Kidney (tissue), 14 donors: ENCODE measurements around the gene ADGRL3. TPM values are rescaled to one million over a fixed set of nuclear protein-coding genes. Genes with fewer than 3 reads are reported as not detected.
A peak's percentile ranks its signal among the peaks of the same experiment; 100 is the strongest.

Source experiments
- DNase-seq, 5 donors: peaks; one replicate each; pipeline ENCODE4 v3.0.0-alpha.2; 2013 to 2020
- FAIRE-seq: peaks from 2 replicates; lab custom pipeline; 2012; peaks lifted over from hg19 to GRCh38; lab: Jason Lieb, UNC
- H3K27ac ChIP-seq, 2 donors: one replicate each; pipeline ENCODE4 v1.7.0; 2013; ENCODE audit warnings: low read depth in 2 of 2, low read length in 2 of 2, inconsistent platforms in 1 of 2
- H3K27me3 ChIP-seq: one replicate; pipeline ENCODE4 v1.7.1; 2013; ENCODE audit warnings: low read length, inconsistent platforms; ENCODE audit not compliant: control insufficient read depth, insufficient read depth
- H3K36me3 ChIP-seq, 3 donors: one replicate each; pipeline versions ENCODE4 v1.7.0 to v1.7.1; 2013; ENCODE audit warnings: low read length in 3 of 3, control low read depth in 1 of 3, inconsistent platforms in 1 of 3; ENCODE audit not compliant: insufficient read depth in 3 of 3, control insufficient read depth in 2 of 3
- H3K4me1 ChIP-seq, 3 donors: one replicate each; pipeline versions ENCODE4 v1.7.0 to v1.7.1; 2013; ENCODE audit warnings: low read length in 3 of 3, inconsistent platforms in 1 of 3, low read depth in 1 of 3; ENCODE audit not compliant: control insufficient read depth in 2 of 3, insufficient read depth in 2 of 3
- H3K4me3 ChIP-seq, 3 donors: one replicate each; pipeline versions ENCODE4 v1.7.0 to v1.8.1; 2013; ENCODE audit warnings: low read length in 3 of 3, control low read depth in 1 of 3, inconsistent platforms in 1 of 3
- H3K9ac ChIP-seq, 3 donors: one replicate each; pipeline versions ENCODE4 v1.7.0 to v1.7.1; 2013; ENCODE audit warnings: low read length in 3 of 3, control low read depth in 1 of 3, inconsistent platforms in 1 of 3
- H3K9me3 ChIP-seq, 3 donors: one replicate each; pipeline versions ENCODE4 v1.7.0 to v1.7.1; 2013; ENCODE audit warnings: low read length in 3 of 3, control low read depth in 1 of 3, inconsistent platforms in 1 of 3; ENCODE audit not compliant: control insufficient read depth in 2 of 3, insufficient read depth in 1 of 3
- CTCF ChIP-seq: IDR thresholded peaks from 3 replicates; pipeline ENCODE4 v1.5.1; 2012; ENCODE audit warnings: mild to moderate bottlenecking, moderate library complexity, borderline replicate concordance; ENCODE audit not compliant: insufficient read depth; ENCODE audit errors: extremely low read depth
- intact Hi-C: fragments of 100-400 bp; cut with DNase I; formaldehyde crosslinking; loops from one replicate; pipeline ENCODE4 v1.11.1; 2022
- polyA plus RNA-seq: library from polyadenylated mRNA; stranded (reverse); fragments of 350-450 nt; fragmentation: Illumina TruSeq; extraction: RNeasy Lipid Tissue Mini Kit (QIAGEN cat#74804); gene quantifications from one replicate; pipeline ENCODE4 v1.2.3, GENCODE V29; 2014; ENCODE audit warnings: low read depth, low replicate concordance; ENCODE audit not compliant: insufficient read depth
- total RNA-seq: library from RNA; stranded (reverse); fragmentation: NEBNext Ultra II Directional; extraction: Animal tissue kit (Norgen Biotek cat#: 25700); gene quantifications from one replicate; pipeline ENCODE4 v1.2.1, GENCODE V29; 2021
- donor health status: control.
- donor health status: control.
- donor health status: control.
- donor health status: control.
- donor health status: control.
- donor health status: DM: yes; HTN: yes; CAD: no.
- donor health status: Normal renal cell carcinoma (clear cell type).

ADGRL3 gene
- total and polyA plus RNA-seq, 2 donors from 2014 or later: 1.3 to 8.9 TPM

GRCh38 chr4:61891953-61892352 lies 691.8 kb downstream of the ADGRL3 start:
- no peak overlapping the region for H3K4me3 ChIP-seq
- H3K27ac ChIP-seq: no peak overlapping the region
- no peak for TF ChIP-seq CTCF
- no peaks in the 10 kb centered on the region for H3K4me1 ChIP-seq
- DNase-seq (no peak), FAIRE-seq (no peak)
- no peaks in the 10 kb centered on the region for H3K27me3 ChIP-seq
- H3K9ac ChIP-seq: no peak overlapping the region
- no peaks in the 10 kb centered on the region for H3K36me3 ChIP-seq
- no peaks in the 10 kb centered on the region for H3K9me3 ChIP-seq
- intact Hi-C loops: no loop called here

GRCh38 chr4:61896634-61897033 lies 696.5 kb downstream of the ADGRL3 start:
- H3K4me3 ChIP-seq: no peak overlapping the region
- no peaks in the 10 kb centered on the region for H3K9me3 ChIP-seq
- FAIRE-seq (no peak), DNase-seq (no peak)
- TF ChIP-seq CTCF: no peak
- H3K9ac ChIP-seq: no peak overlapping the region
- no peak overlapping the region for H3K27ac ChIP-seq
- H3K27me3 ChIP-seq: no peaks in the 10 kb centered on the region
- no peaks in the 10 kb centered on the region for H3K36me3 ChIP-seq
- no peaks in the 10 kb centered on the region for H3K4me1 ChIP-seq
- intact Hi-C loops: no loop called here

GRCh38 chr4:61909031-61909430 lies 708.9 kb downstream of the ADGRL3 start:
- TF ChIP-seq CTCF: no peak
- H3K27me3 ChIP-seq: no peaks in the 10 kb centered on the region
- DNase-seq (no peak), FAIRE-seq (no peak)
- H3K9ac ChIP-seq: no peak overlapping the region
- H3K9me3 ChIP-seq: no peaks in the 10 kb centered on the region
- no peaks in the 10 kb centered on the region for H3K36me3 ChIP-seq
- intact Hi-C loops: no loop called here
- H3K4me3 ChIP-seq: no peak overlapping the region
- H3K4me1 ChIP-seq: no peaks in the 10 kb centered on the region
- H3K27ac ChIP-seq: no peak overlapping the region

GRCh38 chr4:61911313-61911756 lies 711.2 kb downstream of the ADGRL3 start:
- TF ChIP-seq CTCF: no peak
- no peak for FAIRE-seq
- no peak overlapping the region for H3K9ac ChIP-seq
- no peak overlapping the region for H3K27ac ChIP-seq
- intact Hi-C loops: no loop called here
- H3K4me1 ChIP-seq: no peaks in the 10 kb centered on the region
- peak in 2 of 5 donors; percentile 52 to 58 for DNase-seq
- no peak overlapping the region for H3K4me3 ChIP-seq
- no peaks in the 10 kb centered on the region for H3K9me3 ChIP-seq
- no peaks in the 10 kb centered on the region for H3K27me3 ChIP-seq
- H3K36me3 ChIP-seq: no peaks in the 10 kb centered on the region
